ENCODE data around the gene ABCA7. TPM values are rescaled to one million over a fixed set of nuclear protein-coding genes. Genes with fewer than 3 reads are reported as not detected.

ABCA7 gene
- total RNA-seq = 10 to 100 TPM; 28.3 to 29.3 TPM

GRCh38 chr19:1039646-1040475 lies at the start of gene ABCA7:
Gene ABCA7, plus strand, starts transcription at chr19:1040107. Its CDS starts 1,255 bp downstream, at chr19:1041362.
- peak; percentile 99 for DNase-seq
- no peaks in the 10 kb centered on the region for H3K9me3 Mint-ChIP-seq
- ChIA-PET POLR2A (interaction anchor here (0.5 to 3.7 kb wide), 6 partner anchors 12 to 174 kb away, joined by 3 to 23 read pairs (median 5); partner anchors contain the start of genes ARHGAP45, CNN2 and RNU6-2), CTCF (interaction anchor here (0.8 to 4.2 kb wide), 7 partner anchors 9 to 149 kb away, joined by 3 to 31 read pairs (median 4); partner anchors contain the start of genes ARHGAP45, GPX4 and RNU6-2)
- H3K27ac Mint-ChIP-seq = peak within 1 kb of the TSS; percentile 82
- H3K4me1 Mint-ChIP-seq (ENCODE audit: low read depth) = peaks cover 41% of the 10 kb centered on the region
- peaks cover 26% of the 10 kb centered on the region for H3K36me3 Mint-ChIP-seq
- no peaks in the 10 kb centered on the region for H3K27me3 Mint-ChIP-seq
- intact Hi-C loops (cut with micrococcal nuclease) = loop anchor here (2.0 kb wide), 3 partner anchors 19 to 37 kb away; partner anchors contain the start of genes ARHGAP45, RNU6-2 and TMEM259
- peak within 1 kb of the TSS; percentile 84 for H3K4me3 Mint-ChIP-seq

GRCh38 chr19:990119-990571 lies 49.8 kb upstream of the ABCA7 start:
- ChIA-PET CTCF (no interaction called here), POLR2A (no interaction called here)
- Mint-ChIP-seq H3K27me3 (no peaks in the 10 kb centered on the region), H3K9me3 (no peaks in the 10 kb centered on the region), H3K4me1 (ENCODE audit: low read depth) (peaks cover 9% of the 10 kb centered on the region), H3K27ac (no peak overlapping the region), H3K4me3 (no peak overlapping the region), H3K36me3 (peaks cover 7% of the 10 kb centered on the region)
- intact Hi-C loops (cut with micrococcal nuclease) = no loop called here
- DNase-seq = no peak

GRCh38 chr19:990746-991145 lies 49.2 kb upstream of the ABCA7 start:
- Mint-ChIP-seq H3K36me3 (peaks cover 7% of the 10 kb centered on the region), H3K4me3 (no peak overlapping the region), H3K27me3 (no peaks in the 10 kb centered on the region), H3K9me3 (no peaks in the 10 kb centered on the region), H3K27ac (no peak overlapping the region), H3K4me1 (ENCODE audit: low read depth) (peaks cover 4% of the 10 kb centered on the region)
- intact Hi-C loops (cut with micrococcal nuclease) = no loop called here
- POLR2A ChIA-PET = no interaction called here
- no peak for DNase-seq
- CTCF ChIA-PET = interaction anchor here (0.9 kb wide), 1 partner anchor 19 kb away, joined by 3 read pairs; no protein-coding TSS in a partner anchor

GRCh38 chr19:991174-991931 lies 48.6 kb upstream of the ABCA7 start:
- Mint-ChIP-seq H3K36me3 (peaks cover 7% of the 10 kb centered on the region), H3K27ac (no peak overlapping the region), H3K9me3 (no peaks in the 10 kb centered on the region), H3K4me3 (no peak overlapping the region), H3K4me1 (ENCODE audit: low read depth) (peaks cover 5% of the 10 kb centered on the region), H3K27me3 (no peaks in the 10 kb centered on the region)
- peak; percentile 79 for DNase-seq
- ChIA-PET CTCF (interaction anchor here (0.9 kb wide), 1 partner anchor 20 kb away, joined by 3 read pairs; no protein-coding TSS in a partner anchor), POLR2A (no interaction called here)
- intact Hi-C loops (cut with micrococcal nuclease) = no loop called here

- intact Hi-C loops (cut with micrococcal nuclease) = no loop called here
- Mint-ChIP-seq H3K4me3 (no peak overlapping the region), H3K9me3 (no peaks in the 10 kb centered on the region), H3K36me3 (peaks cover 9% of the 10 kb centered on the region), H3K4me1 (ENCODE audit: low read depth) (peaks cover 6% of the 10 kb centered on the region), H3K27me3 (peaks cover 3% of the 10 kb centered on the region), H3K27ac (no peak overlapping the region)
- DNase-seq = no peak
- ChIA-PET POLR2A (no interaction called here), CTCF (no interaction called here)
Measured at GRCh38 chr19:991932-992669, 47.8 kb upstream of the ABCA7 start.

- peaks cover 6% of the 10 kb centered on the region for H3K4me1 Mint-ChIP-seq (ENCODE audit: low read depth)
- CTCF ChIA-PET = no interaction called here
- peaks cover 5% of the 10 kb centered on the region for H3K27me3 Mint-ChIP-seq
- no peak overlapping the region for H3K27ac Mint-ChIP-seq
- POLR2A ChIA-PET = no interaction called here
- H3K36me3 Mint-ChIP-seq = peaks cover 9% of the 10 kb centered on the region
- intact Hi-C loops (cut with micrococcal nuclease) = no loop called here
- no peak for DNase-seq
- H3K4me3 Mint-ChIP-seq = no peak overlapping the region
- H3K9me3 Mint-ChIP-seq = no peaks in the 10 kb centered on the region
Measured at GRCh38 chr19:992670-993055, 47.2 kb upstream of the ABCA7 start.

- peaks cover 9% of the 10 kb centered on the region for H3K36me3 Mint-ChIP-seq
- intact Hi-C loops (cut with micrococcal nuclease) = no loop called here
- ChIA-PET POLR2A (no interaction called here), CTCF (no interaction called here)
- peaks cover 10% of the 10 kb centered on the region for H3K4me1 Mint-ChIP-seq (ENCODE audit: low read depth)
- H3K27me3 Mint-ChIP-seq = peaks cover 12% of the 10 kb centered on the region
- H3K4me3 Mint-ChIP-seq = no peak overlapping the region
- DNase-seq = no peak
- H3K27ac Mint-ChIP-seq = no peak overlapping the region
- no peaks in the 10 kb centered on the region for H3K9me3 Mint-ChIP-seq
Measured at GRCh38 chr19:993361-993830, 46.5 kb upstream of the ABCA7 start.

- CTCF ChIA-PET = no interaction called here
- POLR2A ChIA-PET = no interaction called here
- DNase-seq = no peak
- peaks cover 15% of the 10 kb centered on the region for H3K27me3 Mint-ChIP-seq
- H3K9me3 Mint-ChIP-seq = no peaks in the 10 kb centered on the region
- H3K4me1 Mint-ChIP-seq (ENCODE audit: low read depth) = peaks cover 10% of the 10 kb centered on the region
- intact Hi-C loops (cut with micrococcal nuclease) = no loop called here
- no peak overlapping the region for H3K4me3 Mint-ChIP-seq
- H3K27ac Mint-ChIP-seq = no peak overlapping the region
- H3K36me3 Mint-ChIP-seq = peaks cover 9% of the 10 kb centered on the region
Measured at GRCh38 chr19:993831-994393, 46.0 kb upstream of the ABCA7 start.

GRCh38 chr19:994516-994915 lies 45.4 kb upstream of the ABCA7 start:
- no peaks in the 10 kb centered on the region for H3K9me3 Mint-ChIP-seq
- H3K4me3 Mint-ChIP-seq = no peak overlapping the region
- CTCF ChIA-PET = no interaction called here
- H3K36me3 Mint-ChIP-seq = peaks cover 9% of the 10 kb centered on the region
- peaks cover 21% of the 10 kb centered on the region for H3K27me3 Mint-ChIP-seq
- H3K27ac Mint-ChIP-seq = no peak overlapping the region
- peaks cover 10% of the 10 kb centered on the region for H3K4me1 Mint-ChIP-seq (ENCODE audit: low read depth)
- no peak for DNase-seq
- POLR2A ChIA-PET = no interaction called here
- intact Hi-C loops (cut with micrococcal nuclease) = no loop called here

GRCh38 chr19:995051-995827 lies 44.7 kb upstream of the ABCA7 start:
- Mint-ChIP-seq H3K27me3 (peaks cover 23% of the 10 kb centered on the region), H3K36me3 (peaks cover 9% of the 10 kb centered on the region), H3K4me1 (ENCODE audit: low read depth) (peaks cover 10% of the 10 kb centered on the region), H3K9me3 (no peaks in the 10 kb centered on the region), H3K4me3 (no peak overlapping the region), H3K27ac (no peak overlapping the region)
- ChIA-PET POLR2A (interaction anchor here (0.6 to 1.0 kb wide), 2 partner anchors 11 to 295 kb away, joined by 3 to 4 read pairs; partner anchors contain the start of gene WDR18), CTCF (interaction anchor here (0.9 kb wide), 1 partner anchor 274 kb away, joined by 3 read pairs; the partner anchor contains the start of gene CIRBP)
- DNase-seq = no peak
- intact Hi-C loops (cut with micrococcal nuclease) = no loop called here
